Measurements from ENCODE around the gene PDGFA. TPM values are rescaled to one million over a fixed set of nuclear protein-coding genes. Genes with fewer than 3 reads are reported as not detected.

Gene PDGFA
- total RNA-seq, 4 donors from 2014 or later: 5.1 to 13.5 (median 8.5) TPM

DNA sequence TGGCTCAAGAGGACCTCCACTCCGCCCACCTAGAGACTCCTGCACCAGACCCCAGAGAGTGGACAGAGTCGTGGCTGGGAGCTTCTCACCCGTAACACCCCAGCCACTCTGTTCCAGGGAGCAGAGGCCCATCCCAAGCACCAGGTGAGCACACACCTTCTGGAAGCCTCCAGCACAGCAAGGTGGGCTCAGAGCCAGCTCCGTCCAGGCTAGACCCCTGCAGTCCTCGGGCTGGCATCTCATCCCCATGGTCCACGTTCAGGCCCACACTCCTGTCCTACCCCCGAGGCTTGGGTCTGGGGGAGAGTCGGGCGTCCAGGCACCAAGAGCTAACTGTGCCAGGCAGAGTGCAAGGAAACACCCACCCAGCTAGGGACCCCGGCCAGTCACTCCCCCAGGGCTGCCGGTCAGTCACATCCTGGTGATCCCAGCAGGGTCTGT lies 13.2 kb downstream of the PDGFA start:
- H3K27me3 ChIP-seq: no peaks in the 10 kb centered on the region
- DNase-seq: no peak
- no peak for TF ChIP-seq POLR2A (IDR thresholded peaks at IDR 0.05)
- TF ChIP-seq, protein P1, sequence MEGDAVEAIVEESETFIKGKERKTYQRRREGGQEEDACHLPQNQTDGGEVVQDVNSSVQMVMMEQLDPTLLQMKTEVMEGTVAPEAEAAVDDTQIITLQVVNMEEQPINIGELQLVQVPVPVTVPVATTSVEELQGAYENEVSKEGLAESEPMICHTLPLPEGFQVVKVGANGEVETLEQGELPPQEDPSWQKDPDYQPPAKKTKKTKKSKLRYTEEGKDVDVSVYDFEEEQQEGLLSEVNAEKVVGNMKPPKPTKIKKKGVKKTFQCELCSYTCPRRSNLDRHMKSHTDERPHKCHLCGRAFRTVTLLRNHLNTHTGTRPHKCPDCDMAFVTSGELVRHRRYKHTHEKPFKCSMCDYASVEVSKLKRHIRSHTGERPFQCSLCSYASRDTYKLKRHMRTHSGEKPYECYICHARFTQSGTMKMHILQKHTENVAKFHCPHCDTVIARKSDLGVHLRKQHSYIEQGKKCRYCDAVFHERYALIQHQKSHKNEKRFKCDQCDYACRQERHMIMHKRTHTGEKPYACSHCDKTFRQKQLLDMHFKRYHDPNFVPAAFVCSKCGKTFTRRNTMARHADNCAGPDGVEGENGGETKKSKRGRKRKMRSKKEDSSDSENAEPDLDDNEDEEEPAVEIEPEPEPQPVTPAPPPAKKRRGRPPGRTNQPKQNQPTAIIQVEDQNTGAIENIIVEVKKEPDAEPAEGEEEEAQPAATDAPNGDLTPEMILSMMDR (IDR thresholded peaks at IDR 0.05): no peak
- H3K27ac ChIP-seq: peak overlapping the region in 1 of 4 donors; percentile 9
- 89 to 91% methylated on average over 4 to 5 of the region's 11 CpGs for WGBS, 2 donors
- H3K9me3 ChIP-seq: no peaks in the 10 kb centered on the region
- peaks cover 0 to 63% (median 0%) of the 10 kb centered on the region in 3 donors for H3K36me3 ChIP-seq
- H3K4me1 ChIP-seq: peaks cover 0 to 29% (median 7%) of the 10 kb centered on the region in 3 donors
- intact Hi-C loops (cut with DNase I): no loop called here
- H3K4me3 ChIP-seq: no peak overlapping the region

DNA sequence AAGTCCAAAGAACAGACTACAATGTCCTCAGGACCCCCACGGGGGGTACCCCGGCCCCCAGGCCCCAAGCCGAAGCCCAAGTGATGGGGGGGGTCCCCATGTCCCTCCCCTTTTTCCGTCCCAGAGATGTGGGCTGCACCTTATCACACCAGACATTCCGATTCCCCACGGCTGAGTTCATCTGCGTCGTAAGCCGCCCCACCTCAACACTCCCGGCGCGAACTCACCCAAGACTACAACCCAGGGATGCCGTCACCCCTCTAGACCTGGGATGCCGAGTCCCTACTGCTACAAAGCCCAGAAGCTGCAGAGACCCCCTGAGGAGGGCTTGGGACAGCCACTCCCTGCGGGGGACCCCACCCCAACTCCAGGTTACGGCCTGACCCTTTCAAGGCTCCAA lies 14.5 kb downstream of the PDGFA start:
- TF ChIP-seq, protein P1 (IDR thresholded peaks at IDR 0.05): no peak
- TF ChIP-seq POLR2A (IDR thresholded peaks at IDR 0.05): no peak
- Histone ChIP-seq H3K4me3 (no peak overlapping the region), H3K4me1 (peaks cover 0 to 23% (median 6%) of the 10 kb centered on the region in 3 donors), H3K27ac (no peak overlapping the region), H3K27me3 (no peaks in the 10 kb centered on the region), H3K9me3 (no peaks in the 10 kb centered on the region), H3K36me3 (peaks cover 0 to 65% (median 8%) of the 10 kb centered on the region in 3 donors)
- intact Hi-C loops (cut with DNase I): no loop called here
- DNase-seq: no peak
- 70 to 92% methylated on average over 4 to 9 of the region's 16 CpGs for WGBS, 2 donors

DNA sequence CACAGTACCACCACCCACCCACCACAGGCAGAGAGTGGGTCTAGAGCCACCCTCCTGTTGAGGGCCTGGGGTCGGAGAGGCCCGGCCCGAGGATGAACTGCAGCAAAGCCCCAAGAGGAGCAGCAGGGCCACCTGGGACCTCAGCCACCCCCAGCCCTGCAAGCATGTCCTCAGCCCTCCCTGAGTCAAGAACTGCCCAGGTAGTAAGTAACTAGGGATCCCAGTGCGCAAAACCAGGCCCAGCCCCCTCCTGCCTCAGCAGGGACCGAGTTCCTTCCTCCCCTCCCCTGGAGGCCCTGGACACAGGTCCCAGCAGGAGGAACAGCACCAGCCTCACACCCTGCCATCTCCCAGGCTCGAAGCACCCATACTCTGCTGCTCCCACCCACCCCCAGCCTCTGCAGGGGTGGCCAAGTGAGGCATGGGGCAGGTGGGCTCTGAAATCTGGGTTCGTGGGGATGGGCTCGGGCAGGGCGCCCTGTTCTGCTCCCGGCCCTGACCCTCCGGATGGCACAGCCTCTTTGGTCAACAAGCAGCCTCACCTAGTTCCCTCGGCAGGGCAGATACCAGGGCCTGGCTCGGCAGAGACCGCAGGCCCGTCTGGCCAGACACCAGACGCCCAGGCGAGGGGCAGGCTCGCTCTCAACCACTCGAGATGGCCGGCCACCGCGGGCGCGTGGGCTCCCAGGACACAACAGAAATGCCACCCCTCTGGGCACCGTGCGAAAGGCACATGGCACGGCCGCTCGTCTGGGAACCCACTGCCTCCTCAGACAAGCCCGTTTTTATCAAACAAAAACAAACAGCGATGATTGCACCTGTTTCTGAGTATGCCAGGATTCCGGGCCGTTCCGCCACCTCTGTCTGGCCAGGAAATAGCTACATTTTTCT lies 15.2 kb downstream of the PDGFA start:
- peaks cover 0 to 64% (median 10%) of the 10 kb centered on the region in 3 donors for H3K36me3 ChIP-seq

DNA sequence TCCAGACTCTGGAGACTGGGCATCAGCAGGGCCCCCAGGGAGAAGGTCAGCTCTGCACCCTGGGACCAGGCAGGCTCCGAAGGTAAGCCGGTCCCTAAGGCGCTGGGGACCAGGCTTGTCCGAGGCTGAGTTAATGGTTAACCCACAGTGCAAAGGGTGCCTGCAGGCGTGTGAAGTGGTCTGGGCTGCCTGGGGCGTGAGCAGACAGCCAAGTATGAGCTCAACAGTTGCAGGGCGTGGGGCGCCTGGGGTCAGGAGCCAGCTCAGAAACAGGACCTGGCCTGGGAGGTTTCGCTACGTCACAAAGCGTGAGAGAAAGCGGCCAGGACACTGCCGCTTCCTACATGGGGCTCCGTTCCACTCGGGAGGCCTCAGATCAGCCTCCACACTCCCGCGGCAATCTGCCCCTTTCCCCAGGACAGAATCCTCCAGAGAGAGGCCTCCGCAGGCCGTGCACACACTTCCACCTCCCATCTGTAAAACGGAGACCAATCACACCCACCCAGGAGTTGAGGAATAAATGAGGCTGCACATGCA lies 16.0 kb downstream of the PDGFA start:
- Histone ChIP-seq H3K36me3 (peaks cover 0 to 64% (median 10%) of the 10 kb centered on the region in 3 donors), H3K4me1 (peaks cover 0 to 23% (median 6%) of the 10 kb centered on the region in 3 donors), H3K27ac (peak overlapping the region in 2 of 4 donors; percentile 39 to 46), H3K27me3 (no peaks in the 10 kb centered on the region), H3K9me3 (no peaks in the 10 kb centered on the region), H3K4me3 (no peak overlapping the region)
- 60% methylated on average over 8 of the region's 20 CpGs; no CpG with 5 or more reads in 1 of the 2 donors for WGBS, 2 donors
- DNase-seq: no peak
- intact Hi-C loops (cut with DNase I): no loop called here
- TF ChIP-seq POLR2A (IDR thresholded peaks at IDR 0.05): no peak
- TF ChIP-seq, protein P1 (IDR thresholded peaks at IDR 0.05): no peak

More for the DNA sequence above, 15.2 kb downstream of the PDGFA start:
- H3K27me3 ChIP-seq: no peaks in the 10 kb centered on the region
- TF ChIP-seq POLR2A (IDR thresholded peaks at IDR 0.05): no peak
- TF ChIP-seq, protein P1 (IDR thresholded peaks at IDR 0.05): no peak
- intact Hi-C loops (cut with DNase I): no loop called here
- H3K27ac ChIP-seq: peak overlapping the region in 3 of 4 donors; percentile 21 to 46 (median 30)
- DNase-seq: no peak
- H3K4me1 ChIP-seq: peaks cover 0 to 23% (median 6%) of the 10 kb centered on the region in 3 donors
- no peaks in the 10 kb centered on the region for H3K9me3 ChIP-seq
- WGBS, 2 donors: 71 to 83% methylated on average over 5 of the region's 34 CpGs
- no peak overlapping the region for H3K4me3 ChIP-seq

DNA sequence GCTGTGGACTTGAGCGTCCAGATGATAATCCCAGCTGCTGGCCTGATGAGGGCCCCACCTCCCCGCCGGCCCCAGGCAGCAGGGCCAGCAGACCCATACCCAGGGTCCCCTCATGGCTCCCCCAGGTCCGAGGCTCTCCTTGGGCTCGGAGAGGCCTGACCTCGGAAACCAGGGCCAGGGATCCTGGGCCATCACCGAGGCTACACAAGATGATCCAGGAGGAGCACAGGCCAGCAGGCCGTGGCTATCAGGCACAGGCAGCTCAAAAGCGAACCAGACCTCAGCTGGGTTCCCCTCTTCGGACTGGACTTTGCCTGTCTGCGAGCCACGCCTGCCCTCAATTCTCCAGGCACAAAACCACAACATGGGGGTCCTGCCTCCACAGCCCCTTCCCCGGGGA lies 17.4 kb downstream of the PDGFA start:
- Histone ChIP-seq H3K4me1 (peaks cover 0 to 23% (median 6%) of the 10 kb centered on the region in 3 donors), H3K4me3 (no peak overlapping the region), H3K9me3 (no peaks in the 10 kb centered on the region), H3K36me3 (peaks cover 0 to 61% (median 10%) of the 10 kb centered on the region in 3 donors), H3K27ac (no peak overlapping the region), H3K27me3 (no peaks in the 10 kb centered on the region)
- 83 to 94% methylated on average over 2 to 7 of the region's 13 CpGs for WGBS, 2 donors
- DNase-seq: no peak
- TF ChIP-seq, protein P1 (IDR thresholded peaks at IDR 0.05): no peak
- no peak for TF ChIP-seq POLR2A (IDR thresholded peaks at IDR 0.05)
- intact Hi-C loops (cut with DNase I): no loop called here

All from esophagus squamous epithelium (tissue), 5 donors.